Natural killer cell (primary cell): ENCODE measurements around the gene TMEM190. TPM values are rescaled to one million over a fixed set of nuclear protein-coding genes. Genes with fewer than 3 reads are reported as not detected.

ENCODE experiments used
- ATAC-seq, 3 donors: fragments of 150-1000 bp in 2 of 3; fragments of 200-7000 bp in 1 of 3; cut with Tn5 transposase; 1 replicate in 1 of 3; 2 replicates in 2 of 3; pipeline ENCODE4 v1.10.0; 2021; ENCODE audit warnings: mild to moderate bottlenecking in 2 of 3, moderate library complexity in 2 of 3
- DNase-seq, 2 donors: peaks; one replicate each; pipeline versions ENCODE4 v3.0.0 to v3.0.0-alpha.2; 2013 to 2021; ENCODE audit warnings: mixed read lengths in 1 of 2
- H3K27ac ChIP-seq: one replicate; pipeline ENCODE4 v1.5.1; 2013; ENCODE audit warnings: mild to moderate bottlenecking, low read length
- H3K27me3 ChIP-seq: one replicate; pipeline ENCODE4 v1.6.1; 2013; ENCODE audit warnings: low read length; ENCODE audit not compliant: control insufficient read depth, insufficient read depth
- H3K36me3 ChIP-seq: one replicate; pipeline ENCODE4 v1.6.1; 2013; ENCODE audit warnings: low read length; ENCODE audit not compliant: control insufficient read depth, insufficient read depth
- H3K4me1 ChIP-seq: one replicate; pipeline ENCODE4 v1.6.1; 2013; ENCODE audit warnings: low read length; ENCODE audit not compliant: control insufficient read depth, insufficient read depth
- H3K4me3 ChIP-seq: one replicate; pipeline ENCODE4 v1.5.1; 2013; ENCODE audit warnings: low read length
- H3K9me3 ChIP-seq: one replicate; pipeline ENCODE4 v1.6.1; 2013; ENCODE audit warnings: low read length; ENCODE audit not compliant: control insufficient read depth, insufficient read depth
- H3K27ac Mint-ChIP-seq, 2 donors: one replicate each; pipeline ENCODE4 v1.8.0; 2022; ENCODE audit warnings: mild to moderate bottlenecking in 2 of 2, mixed read lengths in 2 of 2, moderate library complexity in 1 of 2
- H3K27me3 Mint-ChIP-seq, 2 donors: one replicate each; pipeline ENCODE4 v1.8.0; 2022; ENCODE audit warnings: low read depth in 2 of 2, mixed read lengths in 2 of 2
- H3K36me3 Mint-ChIP-seq: one replicate; pipeline ENCODE4 v1.8.0; 2022; ENCODE audit warnings: mixed read lengths
- H3K4me1 Mint-ChIP-seq, 2 donors: one replicate each; pipeline ENCODE4 v1.8.0; 2022; ENCODE audit warnings: mixed read lengths in 2 of 2
- H3K4me3 Mint-ChIP-seq: one replicate; pipeline ENCODE4 v1.8.0; 2022; ENCODE audit warnings: mild to moderate bottlenecking, moderate library complexity, mixed read lengths
- H3K9me3 Mint-ChIP-seq, 2 donors: one replicate each; pipeline ENCODE4 v1.8.0; 2022; ENCODE audit warnings: mixed read lengths in 2 of 2
- WGBS: methylation state at CpG from one replicate; pipeline ENCODE4 v1.1.7; 2013; ENCODE audit warnings: missing lambda C conversion rate; ENCODE audit not compliant: insufficient coverage; 5-methylcytosine and 5-hydroxymethylcytosine counted together
- intact Hi-C: fragments of 100-400 bp; cut with micrococcal nuclease; formaldehyde crosslinking; loops from one replicate; pipeline ENCODE4 v1.14.2; 2022
- total RNA-seq, 4 donors: library from RNA; stranded (reverse); fragments of 120-200 nt in 1 of 4; gene quantifications; one replicate each; pipeline versions ENCODE4 v1.2.3 to v1.2.4, GENCODE V29; 2013 to 2022
- TF ChIP-seq, protein P1 (sequence below): fragments of 200-600 bp; IDR thresholded peaks from one replicate; pipeline ENCODE4 v1.8.0; 2022; ENCODE audit warnings: antibody characterized with exemption

TMEM190 gene
- total RNA-seq, 3 donors from 2014 or later (not counting 1 experiment from before 2014, with no cell fraction given), result not detected

DNA sequence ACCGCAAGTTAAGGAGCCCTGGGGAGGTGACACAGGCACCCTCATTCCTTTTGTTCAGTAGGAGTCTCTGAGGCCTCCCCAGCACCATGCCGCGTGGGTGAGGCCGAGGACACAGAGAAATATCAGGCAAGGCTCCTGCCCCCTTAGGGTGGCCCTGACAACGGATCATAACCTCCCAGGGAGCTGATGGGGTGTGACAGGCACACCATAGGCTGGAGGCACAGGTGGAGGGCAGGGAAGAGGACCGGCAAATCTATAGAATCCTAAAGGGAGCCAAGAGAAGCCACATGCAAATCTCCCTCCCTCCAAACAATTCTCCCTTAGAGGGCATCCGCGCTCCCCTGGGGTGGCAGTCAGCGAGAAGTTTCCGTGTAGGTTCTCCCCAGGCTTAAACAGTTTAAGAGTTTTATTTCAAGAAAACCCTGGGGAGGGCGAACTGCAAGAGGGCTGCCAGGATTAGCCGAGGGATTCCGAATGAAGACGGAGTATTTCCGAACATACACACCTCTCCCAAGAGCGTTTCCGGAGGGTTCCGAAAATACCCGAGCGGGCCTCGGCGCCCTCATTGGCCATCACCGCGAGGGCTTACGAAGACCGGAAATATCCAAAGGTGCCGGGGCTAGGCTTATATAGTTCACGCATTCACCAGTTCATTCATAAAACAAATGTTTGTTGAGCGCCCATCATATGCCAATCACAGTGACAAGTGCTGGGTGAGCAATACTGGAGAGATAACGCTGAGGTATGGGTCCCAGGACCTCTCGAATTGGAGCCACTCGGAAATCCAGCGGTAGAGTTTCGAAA lies 8.5 kb downstream of the TMEM190 start:
- peak overlapping the region; percentile 94 for H3K27ac ChIP-seq
- no peaks in the 10 kb centered on the region for H3K36me3 Mint-ChIP-seq
- H3K27me3 Mint-ChIP-seq, result no peaks in the 10 kb centered on the region
- peak overlapping the region; percentile 97 for H3K4me3 Mint-ChIP-seq
- peaks cover 33% of the 10 kb centered on the region for H3K36me3 ChIP-seq
- no peaks in the 10 kb centered on the region for H3K9me3 ChIP-seq
- H3K4me3 ChIP-seq, result peak overlapping the region; percentile 72
- peaks cover 58% of the 10 kb centered on the region for H3K4me1 ChIP-seq
- peaks cover 54 to 73% of the 10 kb centered on the region in 2 donors for H3K4me1 Mint-ChIP-seq
- H3K27ac Mint-ChIP-seq, result peak overlapping the region; percentile 94 to 100
- TF ChIP-seq, protein P1, sequence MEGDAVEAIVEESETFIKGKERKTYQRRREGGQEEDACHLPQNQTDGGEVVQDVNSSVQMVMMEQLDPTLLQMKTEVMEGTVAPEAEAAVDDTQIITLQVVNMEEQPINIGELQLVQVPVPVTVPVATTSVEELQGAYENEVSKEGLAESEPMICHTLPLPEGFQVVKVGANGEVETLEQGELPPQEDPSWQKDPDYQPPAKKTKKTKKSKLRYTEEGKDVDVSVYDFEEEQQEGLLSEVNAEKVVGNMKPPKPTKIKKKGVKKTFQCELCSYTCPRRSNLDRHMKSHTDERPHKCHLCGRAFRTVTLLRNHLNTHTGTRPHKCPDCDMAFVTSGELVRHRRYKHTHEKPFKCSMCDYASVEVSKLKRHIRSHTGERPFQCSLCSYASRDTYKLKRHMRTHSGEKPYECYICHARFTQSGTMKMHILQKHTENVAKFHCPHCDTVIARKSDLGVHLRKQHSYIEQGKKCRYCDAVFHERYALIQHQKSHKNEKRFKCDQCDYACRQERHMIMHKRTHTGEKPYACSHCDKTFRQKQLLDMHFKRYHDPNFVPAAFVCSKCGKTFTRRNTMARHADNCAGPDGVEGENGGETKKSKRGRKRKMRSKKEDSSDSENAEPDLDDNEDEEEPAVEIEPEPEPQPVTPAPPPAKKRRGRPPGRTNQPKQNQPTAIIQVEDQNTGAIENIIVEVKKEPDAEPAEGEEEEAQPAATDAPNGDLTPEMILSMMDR, result no peak
- intact Hi-C loops, result loop anchor here (1.0 to 2.0 kb wide), 3 partner anchors 24 to 84 kb away; partner anchors contain the start of gene KMT5C
- peak; percentile 75 to 89 (median 79) for ATAC-seq
- 7% methylated on average over 33 of the region's 34 CpGs for WGBS
- no peaks in the 10 kb centered on the region for H3K27me3 ChIP-seq
- DNase-seq, result peak; percentile 89 to 97
- no peaks in the 10 kb centered on the region for H3K9me3 Mint-ChIP-seq

DNA sequence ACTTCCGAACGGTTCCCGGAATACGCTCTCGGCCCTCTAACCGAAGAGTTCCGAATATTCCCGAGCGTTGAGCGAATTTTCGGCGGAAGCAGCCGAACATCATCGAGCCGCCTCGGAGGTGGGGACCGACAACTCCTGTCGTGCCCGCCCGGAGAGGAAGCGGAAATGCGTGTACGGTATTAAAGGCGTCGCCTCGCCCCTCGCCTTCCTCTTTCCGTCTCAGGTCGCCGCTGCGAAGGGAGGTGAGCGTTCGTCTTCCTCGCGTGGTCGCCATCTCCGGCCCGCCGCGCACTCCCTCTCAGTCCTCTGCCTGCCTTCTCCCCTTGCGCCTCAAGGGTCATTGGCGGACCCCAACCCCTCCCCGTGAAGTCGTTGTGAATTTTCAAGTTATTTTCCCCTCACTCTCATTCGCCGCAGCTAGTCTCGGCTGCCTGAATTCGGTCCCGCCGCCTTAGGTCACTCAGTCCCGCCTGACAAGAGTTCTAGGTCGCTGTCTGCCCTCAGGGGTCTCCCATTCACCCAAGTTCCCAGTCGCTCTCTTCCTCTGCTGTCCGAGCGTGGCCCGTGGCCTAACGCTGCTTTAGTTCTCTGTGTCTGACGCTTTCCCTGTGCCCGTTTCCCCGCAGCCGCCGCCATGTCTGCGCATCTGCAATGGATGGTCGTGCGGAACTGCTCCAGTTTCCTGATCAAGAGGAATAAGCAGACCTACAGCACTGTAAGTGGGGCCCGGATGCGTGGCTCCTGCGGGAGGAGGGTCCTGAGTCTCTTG lies 9.3 kb downstream of the TMEM190 start, which contains the start of gene RPL28:
Gene RPL28 (plus strand): TSS at position 209 of the 769 bp plus-strand sequence. CDS start 426 bp downstream, at position 635.
- peaks cover 39% of the 10 kb centered on the region for H3K36me3 ChIP-seq
- TF ChIP-seq, protein P1, result no peak
- intact Hi-C loops, result loop anchor here (1.0 to 2.0 kb wide), 3 partner anchors 23 to 85 kb away; partner anchors contain the start of gene KMT5C
- DNase-seq, result peak; percentile 98 to 99
- ATAC-seq, result peak; percentile 79 to 93 (median 84)
- Mint-ChIP-seq H3K4me1 (peaks cover 54 to 79% of the 10 kb centered on the region in 2 donors), H3K36me3 (no peaks in the 10 kb centered on the region), H3K9me3 (no peaks in the 10 kb centered on the region), H3K27me3 (no peaks in the 10 kb centered on the region), H3K4me3 (peak within 1 kb of the TSS; percentile 97), H3K27ac (peak within 1 kb of the TSS; percentile 94 to 100)
- H3K27ac ChIP-seq, result peak within 1 kb of the TSS; percentile 94
- no peaks in the 10 kb centered on the region for H3K9me3 ChIP-seq
- peaks cover 63% of the 10 kb centered on the region for H3K4me1 ChIP-seq
- no peaks in the 10 kb centered on the region for H3K27me3 ChIP-seq
- WGBS, result under 1% methylated on average over 68 of the region's 68 CpGs
- peak within 1 kb of the TSS; percentile 72 for H3K4me3 ChIP-seq

DNA sequence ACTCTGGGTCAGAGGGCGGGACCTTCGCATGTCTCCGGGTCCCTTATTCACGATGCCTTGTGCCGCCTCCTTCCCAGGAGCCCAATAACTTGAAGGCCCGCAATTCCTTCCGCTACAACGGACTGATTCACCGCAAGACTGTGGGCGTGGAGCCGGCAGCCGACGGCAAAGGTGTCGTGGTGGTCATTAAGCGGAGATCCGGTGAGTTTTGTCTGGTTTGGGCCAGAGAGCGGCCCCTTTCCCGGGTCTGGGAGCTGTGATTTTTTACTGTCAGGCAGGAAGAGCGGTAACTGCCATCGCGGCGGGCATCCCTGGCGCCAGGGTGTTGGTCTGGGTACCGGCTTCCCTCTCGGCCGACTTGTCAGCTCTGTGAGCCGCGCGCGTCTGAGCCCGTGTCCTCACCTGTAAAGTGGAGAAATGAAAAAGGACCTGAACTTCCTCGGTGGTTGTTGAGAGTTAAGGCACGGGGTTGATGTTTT lies 9.9 kb downstream of the TMEM190 start:
- ATAC-seq, result no peak
- 1% methylated on average over 33 of the region's 33 CpGs for WGBS
- H3K4me1 Mint-ChIP-seq, result peaks cover 52 to 78% of the 10 kb centered on the region in 2 donors
- no peak for DNase-seq
- peaks cover 63% of the 10 kb centered on the region for H3K4me1 ChIP-seq
- H3K27me3 Mint-ChIP-seq, result no peaks in the 10 kb centered on the region
- H3K4me3 Mint-ChIP-seq, result peak overlapping the region; percentile 97
- H3K27ac Mint-ChIP-seq, result peak overlapping the region; percentile 94 to 100
- H3K27ac ChIP-seq, result peak overlapping the region; percentile 94
- no peaks in the 10 kb centered on the region for H3K27me3 ChIP-seq
- H3K9me3 ChIP-seq, result no peaks in the 10 kb centered on the region
- no peaks in the 10 kb centered on the region for H3K9me3 Mint-ChIP-seq
- no peaks in the 10 kb centered on the region for H3K36me3 Mint-ChIP-seq
- intact Hi-C loops, result no loop called here
- H3K36me3 ChIP-seq, result peaks cover 43% of the 10 kb centered on the region
- TF ChIP-seq, protein P1, result no peak
- peak overlapping the region; percentile 72 for H3K4me3 ChIP-seq
